BJ (cell line): Measurements from ENCODE around the gene LPIN3. TPM values are rescaled to one million over a fixed set of nuclear protein-coding genes. Genes with fewer than 3 reads are reported as not detected.

Experiments
- CTCF ChIA-PET: fragments of 350-600 bp; formaldehyde crosslinking; extraction: SDS; loops from one replicate; lab custom pipeline; 2021; ENCODE audit warnings: antibody characterized with exemption, inconsistent platforms; lab: Yijun Ruan, JAX
- POLR2A ChIA-PET: fragments of 300-600 bp; sonication (Branson Sonifier 250); formaldehyde crosslinking; extraction: SDS; loops from one replicate; lab custom pipeline; 2021; ENCODE audit warnings: antibody characterized with exemption; lab: Charles Lee
- DNase-seq: peaks from one replicate; pipeline ENCODE4 v3.0.0-alpha.2; 2011; ENCODE audit warnings: low read depth
- H3K27me3 ChIP-seq: 2 replicates; pipeline ENCODE4 v1.6.0; 2011; ENCODE audit warnings: low read length; ENCODE audit not compliant: control insufficient read depth, insufficient read depth
- H3K36me3 ChIP-seq: 2 replicates; pipeline ENCODE4 v1.5.1; 2011; ENCODE audit warnings: low read length; ENCODE audit not compliant: control insufficient read depth, insufficient read depth
- H3K4me3 ChIP-seq: 2 replicates; pipeline ENCODE4 v1.5.1; 2011; ENCODE audit warnings: low read depth, mild to moderate bottlenecking, control low read depth, low read length
- CTCF ChIP-seq: IDR thresholded peaks from 2 replicates; pipeline ENCODE4 v1.5.1; 2011; ENCODE audit warnings: low read depth, mild to moderate bottlenecking, control low read depth, inconsistent platforms, low read length, moderate library complexity; ENCODE audit not compliant: insufficient read depth
- polyA minus RNA-seq: library from RNA; depleted of rRNA, polyadenylated mRNA; stranded (reverse); fragments of >200 nt; gene quantifications from 2 replicates; pipeline ENCODE4 v1.2.3, GENCODE V29; 2011; rRNA and poly(A)+ RNA removed
- polyA plus RNA-seq: library from polyadenylated mRNA; depleted of rRNA; stranded (reverse); fragments of >200 nt; gene quantifications from 2 replicates; pipeline ENCODE4 v1.2.3, GENCODE V29; 2011; rRNA removed

LPIN3 gene, protein sequence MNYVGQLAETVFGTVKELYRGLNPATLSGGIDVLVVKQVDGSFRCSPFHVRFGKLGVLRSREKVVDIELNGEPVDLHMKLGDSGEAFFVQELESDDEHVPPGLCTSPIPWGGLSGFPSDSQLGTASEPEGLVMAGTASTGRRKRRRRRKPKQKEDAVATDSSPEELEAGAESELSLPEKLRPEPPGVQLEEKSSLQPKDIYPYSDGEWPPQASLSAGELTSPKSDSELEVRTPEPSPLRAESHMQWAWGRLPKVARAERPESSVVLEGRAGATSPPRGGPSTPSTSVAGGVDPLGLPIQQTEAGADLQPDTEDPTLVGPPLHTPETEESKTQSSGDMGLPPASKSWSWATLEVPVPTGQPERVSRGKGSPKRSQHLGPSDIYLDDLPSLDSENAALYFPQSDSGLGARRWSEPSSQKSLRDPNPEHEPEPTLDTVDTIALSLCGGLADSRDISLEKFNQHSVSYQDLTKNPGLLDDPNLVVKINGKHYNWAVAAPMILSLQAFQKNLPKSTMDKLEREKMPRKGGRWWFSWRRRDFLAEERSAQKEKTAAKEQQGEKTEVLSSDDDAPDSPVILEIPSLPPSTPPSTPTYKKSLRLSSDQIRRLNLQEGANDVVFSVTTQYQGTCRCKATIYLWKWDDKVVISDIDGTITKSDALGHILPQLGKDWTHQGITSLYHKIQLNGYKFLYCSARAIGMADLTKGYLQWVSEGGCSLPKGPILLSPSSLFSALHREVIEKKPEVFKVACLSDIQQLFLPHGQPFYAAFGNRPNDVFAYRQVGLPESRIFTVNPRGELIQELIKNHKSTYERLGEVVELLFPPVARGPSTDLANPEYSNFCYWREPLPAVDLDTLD
- polyA plus RNA-seq = 9.1 and 11.5 TPM in 2 replicates
- 8.2 and 8.6 TPM in 2 replicates for polyA minus RNA-seq

DNA sequence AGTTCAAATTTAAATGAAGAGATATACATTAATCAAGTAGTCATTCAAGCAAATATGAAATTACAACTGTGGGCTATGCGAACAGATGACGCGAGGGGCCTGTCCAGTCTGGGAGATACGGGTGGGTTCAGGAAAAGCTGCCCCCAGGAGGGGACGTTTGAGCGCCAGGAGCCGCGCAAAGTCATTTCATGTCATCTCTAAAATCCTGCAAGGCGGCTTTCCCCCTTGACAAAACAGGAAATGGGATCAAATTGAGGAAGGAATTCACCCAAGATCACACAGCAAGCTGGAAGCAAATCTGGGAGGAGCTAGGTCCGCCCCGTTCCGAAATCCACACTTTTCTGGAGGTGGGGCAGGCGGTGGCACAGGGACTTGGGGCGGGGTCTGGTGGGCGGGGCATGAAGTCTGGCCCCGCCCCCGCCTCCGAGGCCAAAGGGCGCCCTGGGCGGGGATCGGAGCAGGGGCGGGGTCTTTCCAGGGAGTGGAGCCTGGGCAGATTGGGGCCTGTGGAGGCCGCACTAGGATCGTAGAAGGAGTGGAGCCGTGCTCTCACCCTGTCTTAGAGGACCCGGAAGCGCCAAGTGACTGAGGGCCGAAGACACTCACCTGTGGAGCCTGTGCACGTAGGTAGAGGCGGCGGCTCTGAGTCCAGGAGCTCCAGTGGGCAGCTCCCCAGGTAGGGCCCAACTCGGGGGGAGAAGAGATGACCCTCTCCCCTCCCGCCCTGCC, at the start of gene LPIN3:
LPIN3 (plus strand) TSS at position 495 of the 729 bp plus-strand sequence. CDS start 4,983 bp downstream, outside the sequence.
- H3K36me3 ChIP-seq = no peaks in the 10 kb centered on the region; the same call in 1 of the 2 replicates
- H3K27me3 ChIP-seq = no peaks in the 10 kb centered on the region
- CTCF ChIA-PET = interaction anchor here (0.7 to 5.3 kb wide), 44 partner anchors 9 to 378 kb away, joined by 3 to 149 read pairs (median 4); partner anchors contain the start of gene ZHX3
- peak; percentile 50 for TF ChIP-seq CTCF
- POLR2A ChIA-PET = interaction anchor here (0.6 to 0.7 kb wide), 4 partner anchors 11 to 592 kb away, joined by 3 to 20 read pairs (median 10); no protein-coding TSS in a partner anchor
- H3K4me3 ChIP-seq = peak within 1 kb of the TSS; percentile 54
- DNase-seq = peak; percentile 51

- CTCF ChIA-PET = interaction anchor here (1.0 to 4.3 kb wide), 8 partner anchors 9 to 121 kb away, joined by 3 to 14 read pairs (median 4); partner anchors contain the start of gene LPIN3
Observed at GRCh38 chr20:41293269-41294037, 47.2 kb upstream of the LPIN3 start.

GRCh38 chr20:41299899-41300298, 40.7 kb upstream of the LPIN3 start:
- H3K36me3 ChIP-seq = no peaks in the 10 kb centered on the region
- ChIA-PET POLR2A (no interaction called here), CTCF (interaction anchor here (1.1 kb wide), 1 partner anchor 11 kb away, joined by 3 read pairs; no protein-coding TSS in a partner anchor)
- DNase-seq = no peak
- H3K4me3 ChIP-seq = no peak overlapping the region
- H3K27me3 ChIP-seq = no peaks in the 10 kb centered on the region
- no peak for TF ChIP-seq CTCF

More at GRCh38 chr20:41293269-41294037, 47.2 kb upstream of the LPIN3 start:
- Histone ChIP-seq H3K36me3 (no peaks in the 10 kb centered on the region), H3K4me3 (no peak overlapping the region), H3K27me3 (no peaks in the 10 kb centered on the region)
- DNase-seq = no peak
- POLR2A ChIA-PET = no interaction called here
- TF ChIP-seq CTCF = no peak

DNA sequence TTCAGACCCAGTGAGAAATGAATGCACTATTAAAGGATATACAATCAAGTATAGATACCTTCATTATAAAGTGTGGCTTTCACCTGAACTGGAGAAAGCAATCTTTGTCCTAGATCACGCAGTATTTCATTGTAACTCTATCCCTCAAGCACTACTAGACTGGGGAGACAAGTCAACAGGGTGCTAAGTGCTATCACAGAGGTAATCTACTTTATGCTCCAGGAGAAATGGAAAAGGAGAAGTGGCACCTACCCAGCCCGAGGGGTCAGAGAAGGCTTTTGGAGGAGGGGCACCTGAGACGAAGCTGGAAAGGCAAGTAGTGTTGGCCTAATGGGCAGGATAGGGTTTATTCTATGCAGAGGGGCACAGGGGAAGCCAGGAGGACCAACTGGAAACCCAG, 40.2 kb upstream of the LPIN3 start:
- Histone ChIP-seq H3K36me3 (no peaks in the 10 kb centered on the region), H3K4me3 (no peak overlapping the region), H3K27me3 (no peaks in the 10 kb centered on the region)
- ChIA-PET POLR2A (no interaction called here), CTCF (interaction anchor here (1.0 kb wide), 1 partner anchor 332 kb away, joined by 3 read pairs; no protein-coding TSS in a partner anchor)
- TF ChIP-seq CTCF = no peak
- no peak for DNase-seq
